ENCODE results near the gene STAB2. TPM values are rescaled to one million over a fixed set of nuclear protein-coding genes. Genes with fewer than 3 reads are reported as not detected.

Gene STAB2
- total RNA-seq, 1 experiment from 2014 or later: not detected

GRCh38 chr12:103686026-103686425 lies 99.0 kb downstream of the STAB2 start:
- no peaks in the 10 kb centered on the region for H3K4me1 ChIP-seq (ENCODE audit: control insufficient read depth in 1 of 2, insufficient read depth in 2 of 2, low read length in 2 of 2)
- no peak for DNase-seq (ENCODE audit: low read depth, low spot score)
- H3K9me3 ChIP-seq (ENCODE audit: control insufficient read depth in 1 of 2, insufficient read depth in 1 of 2, low read depth in 1 of 2, low read length in 2 of 2): no peaks in the 10 kb centered on the region
- no peak overlapping the region for H3K27ac ChIP-seq (ENCODE audit: low read depth, low read length)
- no peaks in the 10 kb centered on the region for H3K27me3 ChIP-seq (ENCODE audit: insufficient read depth, low read length)
- no peaks in the 10 kb centered on the region for H3K9me2 ChIP-seq (ENCODE audit: insufficient read depth)
- intact Hi-C loops (cut with micrococcal nuclease): no loop called here
- H3K4me3 ChIP-seq (replicated peaks in 1 of 2; ENCODE audit: low read depth in 1 of 2, low read length in 2 of 2): no peak overlapping the region
- H3K79me2 ChIP-seq (ENCODE audit: insufficient read depth, low read length): no peaks in the 10 kb centered on the region
- no peak overlapping the region for H3K9ac ChIP-seq (ENCODE audit: low read length)
- ChIA-PET CTCF (no interaction called here), RAD21 (ENCODE audit: low non-redundant PET in 1 of 2, low total read pairs in 2 of 2, uncharacterized antibody in 2 of 2, unreplicated experiment in 2 of 2) (no interaction called here), POLR2A (no interaction called here)
- H2AFZ ChIP-seq (ENCODE audit: low read depth, low read length, poor library complexity, severe bottlenecking): no peak overlapping the region
- no peaks in the 10 kb centered on the region for H3K36me3 ChIP-seq (ENCODE audit: control insufficient read depth in 1 of 2, insufficient read depth in 2 of 2, low read length in 2 of 2)
- no peaks in the 10 kb centered on the region for H4K20me1 ChIP-seq (ENCODE audit: insufficient read depth)
- TF ChIP-seq, protein P1, sequence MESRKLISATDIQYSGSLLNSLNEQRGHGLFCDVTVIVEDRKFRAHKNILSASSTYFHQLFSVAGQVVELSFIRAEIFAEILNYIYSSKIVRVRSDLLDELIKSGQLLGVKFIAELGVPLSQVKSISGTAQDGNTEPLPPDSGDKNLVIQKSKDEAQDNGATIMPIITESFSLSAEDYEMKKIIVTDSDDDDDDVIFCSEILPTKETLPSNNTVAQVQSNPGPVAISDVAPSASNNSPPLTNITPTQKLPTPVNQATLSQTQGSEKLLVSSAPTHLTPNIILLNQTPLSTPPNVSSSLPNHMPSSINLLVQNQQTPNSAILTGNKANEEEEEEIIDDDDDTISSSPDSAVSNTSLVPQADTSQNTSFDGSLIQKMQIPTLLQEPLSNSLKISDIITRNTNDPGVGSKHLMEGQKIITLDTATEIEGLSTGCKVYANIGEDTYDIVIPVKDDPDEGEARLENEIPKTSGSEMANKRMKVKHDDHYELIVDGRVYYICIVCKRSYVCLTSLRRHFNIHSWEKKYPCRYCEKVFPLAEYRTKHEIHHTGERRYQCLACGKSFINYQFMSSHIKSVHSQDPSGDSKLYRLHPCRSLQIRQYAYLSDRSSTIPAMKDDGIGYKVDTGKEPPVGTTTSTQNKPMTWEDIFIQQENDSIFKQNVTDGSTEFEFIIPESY (IDR thresholded peaks at IDR 0.05; ENCODE audit: extremely low read depth, insufficient replicate concordance, low read length): no peak
- no peak for TF ChIP-seq POLR2AphosphoS5 (IDR thresholded peaks at IDR 0.05; ENCODE audit: low read depth, low read length)
- TF ChIP-seq FOSL1 (IDR thresholded peaks at IDR 0.05; ENCODE audit: low read depth): no peak
- BruUV-seq (replicated peaks): no TSS peak
- ATAC-seq: no peak
- H3K4me2 ChIP-seq (ENCODE audit: low read length): no peak overlapping the region

- ATAC-seq (no peak), DNase-seq (ENCODE audit: low read depth, low spot score) (no peak)
- Histone ChIP-seq H3K27me3 (ENCODE audit: insufficient read depth, low read length) (no peaks in the 10 kb centered on the region), H3K9ac (ENCODE audit: low read length) (no peak overlapping the region), H4K20me1 (ENCODE audit: insufficient read depth) (no peaks in the 10 kb centered on the region), H2AFZ (ENCODE audit: low read depth, low read length, poor library complexity, severe bottlenecking) (no peak overlapping the region), H3K4me2 (ENCODE audit: low read length) (no peak overlapping the region), H3K4me1 (ENCODE audit: control insufficient read depth in 1 of 2, insufficient read depth in 2 of 2, low read length in 2 of 2) (no peaks in the 10 kb centered on the region), H3K27ac (ENCODE audit: low read depth, low read length) (no peak overlapping the region), H3K79me2 (ENCODE audit: insufficient read depth, low read length) (no peaks in the 10 kb centered on the region), H3K4me3 (replicated peaks in 1 of 2; ENCODE audit: low read depth in 1 of 2, low read length in 2 of 2) (no peak overlapping the region), H3K9me3 (ENCODE audit: control insufficient read depth in 1 of 2, insufficient read depth in 1 of 2, low read depth in 1 of 2, low read length in 2 of 2) (no peaks in the 10 kb centered on the region), H3K36me3 (ENCODE audit: control insufficient read depth in 1 of 2, insufficient read depth in 2 of 2, low read length in 2 of 2) (no peaks in the 10 kb centered on the region), H3K9me2 (ENCODE audit: insufficient read depth) (no peaks in the 10 kb centered on the region)
- intact Hi-C loops (cut with micrococcal nuclease): no loop called here
- ChIA-PET RAD21 (ENCODE audit: low non-redundant PET in 1 of 2, low total read pairs in 2 of 2, uncharacterized antibody in 2 of 2, unreplicated experiment in 2 of 2) (no interaction called here), POLR2A (no interaction called here), CTCF (no interaction called here)
- BruUV-seq (replicated peaks): no TSS peak
- TF ChIP-seq ELF1 (IDR thresholded peaks at IDR 0.05; ENCODE audit: borderline replicate concordance, low read depth) (no peak), TCF7L2 (IDR thresholded peaks at IDR 0.05; ENCODE audit: borderline replicate concordance, extremely low read depth, insufficient read depth, insufficient read length) (no peak), EZH2phosphoT487 (IDR thresholded peaks at IDR 0.05; ENCODE audit: borderline replicate concordance) (no peak), FOSL1 (IDR thresholded peaks at IDR 0.05; ENCODE audit: low read depth) (no peak), SIN3A (IDR thresholded peaks at IDR 0.05; ENCODE audit: low read depth) (no peak), EGR1 (IDR thresholded peaks at IDR 0.05; ENCODE audit: low read depth) (no peak), MAX (IDR thresholded peaks at IDR 0.05) (no peak), ZNF274 (IDR thresholded peaks at IDR 0.05; ENCODE audit: low read depth, low read length) (no peak), ZFX (IDR thresholded peaks at IDR 0.05) (no peak), SP1 (IDR thresholded peaks at IDR 0.05; ENCODE audit: low read depth) (no peak), POLR2AphosphoS5 (IDR thresholded peaks at IDR 0.05; ENCODE audit: low read depth, low read length) (no peak)
- TF ChIP-seq, protein P2, sequence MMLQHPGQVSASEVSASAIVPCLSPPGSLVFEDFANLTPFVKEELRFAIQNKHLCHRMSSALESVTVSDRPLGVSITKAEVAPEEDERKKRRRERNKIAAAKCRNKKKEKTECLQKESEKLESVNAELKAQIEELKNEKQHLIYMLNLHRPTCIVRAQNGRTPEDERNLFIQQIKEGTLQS (IDR thresholded peaks at IDR 0.05): no peak
- TF ChIP-seq, protein P3, sequence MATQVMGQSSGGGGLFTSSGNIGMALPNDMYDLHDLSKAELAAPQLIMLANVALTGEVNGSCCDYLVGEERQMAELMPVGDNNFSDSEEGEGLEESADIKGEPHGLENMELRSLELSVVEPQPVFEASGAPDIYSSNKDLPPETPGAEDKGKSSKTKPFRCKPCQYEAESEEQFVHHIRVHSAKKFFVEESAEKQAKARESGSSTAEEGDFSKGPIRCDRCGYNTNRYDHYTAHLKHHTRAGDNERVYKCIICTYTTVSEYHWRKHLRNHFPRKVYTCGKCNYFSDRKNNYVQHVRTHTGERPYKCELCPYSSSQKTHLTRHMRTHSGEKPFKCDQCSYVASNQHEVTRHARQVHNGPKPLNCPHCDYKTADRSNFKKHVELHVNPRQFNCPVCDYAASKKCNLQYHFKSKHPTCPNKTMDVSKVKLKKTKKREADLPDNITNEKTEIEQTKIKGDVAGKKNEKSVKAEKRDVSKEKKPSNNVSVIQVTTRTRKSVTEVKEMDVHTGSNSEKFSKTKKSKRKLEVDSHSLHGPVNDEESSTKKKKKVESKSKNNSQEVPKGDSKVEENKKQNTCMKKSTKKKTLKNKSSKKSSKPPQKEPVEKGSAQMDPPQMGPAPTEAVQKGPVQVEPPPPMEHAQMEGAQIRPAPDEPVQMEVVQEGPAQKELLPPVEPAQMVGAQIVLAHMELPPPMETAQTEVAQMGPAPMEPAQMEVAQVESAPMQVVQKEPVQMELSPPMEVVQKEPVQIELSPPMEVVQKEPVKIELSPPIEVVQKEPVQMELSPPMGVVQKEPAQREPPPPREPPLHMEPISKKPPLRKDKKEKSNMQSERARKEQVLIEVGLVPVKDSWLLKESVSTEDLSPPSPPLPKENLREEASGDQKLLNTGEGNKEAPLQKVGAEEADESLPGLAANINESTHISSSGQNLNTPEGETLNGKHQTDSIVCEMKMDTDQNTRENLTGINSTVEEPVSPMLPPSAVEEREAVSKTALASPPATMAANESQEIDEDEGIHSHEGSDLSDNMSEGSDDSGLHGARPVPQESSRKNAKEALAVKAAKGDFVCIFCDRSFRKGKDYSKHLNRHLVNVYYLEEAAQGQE (IDR thresholded peaks at IDR 0.05; ENCODE audit: low read depth): no peak
These were observed 100.2 kb downstream of the STAB2 start for GRCh38 chr12:103687253-103687652.
